Measurements from ENCODE around the gene BACH2.

BACH2 gene

GRCh38 chr6:90277302-90278011, 19.2 kb downstream of the BACH2 start:
- DNase-seq = no peak

- DNase-seq = no peak
Observed at GRCh38 chr6:90274451-90275030, 22.1 kb downstream of the BACH2 start.

- no peak for DNase-seq
Observed at GRCh38 chr6:90273863-90274262, 22.8 kb downstream of the BACH2 start.

GRCh38 chr6:90272895-90273294, 23.7 kb downstream of the BACH2 start:
- no peak for DNase-seq

- DNase-seq = no peak
Observed at GRCh38 chr6:90271831-90272230, 24.8 kb downstream of the BACH2 start.

GRCh38 chr6:90269334-90269733, 27.3 kb downstream of the BACH2 start:
- no peak for DNase-seq

GRCh38 chr6:90268178-90268577, 28.5 kb downstream of the BACH2 start:
- no peak for DNase-seq

GRCh38 chr6:90266905-90267621, 29.6 kb downstream of the BACH2 start:
- no peak for DNase-seq

- no peak for DNase-seq
Observed at GRCh38 chr6:90264561-90264960, 32.1 kb downstream of the BACH2 start.

GRCh38 chr6:90263633-90264032, 33.0 kb downstream of the BACH2 start:
- DNase-seq = no peak

GRCh38 chr6:90261801-90262200, 34.8 kb downstream of the BACH2 start:
- DNase-seq = no peak

GRCh38 chr6:90257486-90257738, 39.2 kb downstream of the BACH2 start:
- no peak for DNase-seq

GRCh38 chr6:90256698-90257485, 39.8 kb downstream of the BACH2 start:
- no peak for DNase-seq

GRCh38 chr6:90253631-90254030, 43.0 kb downstream of the BACH2 start:
- DNase-seq = no peak

GRCh38 chr6:90251295-90251992, 45.2 kb downstream of the BACH2 start:
- no peak for DNase-seq

GRCh38 chr6:90250405-90250804, 46.2 kb downstream of the BACH2 start:
- DNase-seq = no peak

- no peak for DNase-seq
Observed at GRCh38 chr6:90249458-90249857, 47.2 kb downstream of the BACH2 start.

- DNase-seq = no peak
Observed at GRCh38 chr6:90249034-90249433, 47.6 kb downstream of the BACH2 start.

GRCh38 chr6:90247262-90247661, 49.4 kb downstream of the BACH2 start:
- DNase-seq = no peak

GRCh38 chr6:90241229-90241880, 55.3 kb downstream of the BACH2 start:
- DNase-seq = no peak

GRCh38 chr6:90238496-90239266, 58.0 kb downstream of the BACH2 start:
- no peak for DNase-seq
